H54 (cell line): ENCODE results near the gene PDE4B.
A peak's percentile ranks its signal among the peaks of the same experiment; 100 is the strongest.

Experiments used
- DNase-seq: peaks from one replicate; pipeline ENCODE4 v3.0.0; 2011; ENCODE audit warnings: low spot score, mixed read lengths; ENCODE audit not compliant: insufficient read length
- FAIRE-seq: peaks from 3 replicates; lab custom pipeline; 2011; peaks lifted over from hg19 to GRCh38; lab: Jason Lieb, UNC
- POLR2A ChIP-seq: IDR thresholded peaks from 2 replicates; pipeline ENCODE4 v1.6.1; 2011; ENCODE audit warnings: low read depth, mild to moderate bottlenecking, low read length

Gene PDE4B

GRCh38 chr1:65792669-65793358 lies at the start of gene PDE4B:
TSS of gene PDE4B (plus strand) at chr1:65792895.
- FAIRE-seq (no peak), DNase-seq (no peak)
- TF ChIP-seq POLR2A: no peak

- no peak for TF ChIP-seq POLR2A
- DNase-seq (no peak), FAIRE-seq (no peak)
These were observed 48.0 kb upstream of the PDE4B start for GRCh38 chr1:65744731-65745130.

- DNase-seq (no peak), FAIRE-seq (no peak)
- TF ChIP-seq POLR2A: no peak
These were observed 40.7 kb upstream of the PDE4B start for GRCh38 chr1:65751961-65752360.

GRCh38 chr1:65756616-65757015 lies 36.1 kb upstream of the PDE4B start:
- TF ChIP-seq POLR2A: no peak
- DNase-seq: no peak
- FAIRE-seq: no peak

- TF ChIP-seq POLR2A: no peak
- DNase-seq (no peak), FAIRE-seq (no peak)
These were observed 35.2 kb upstream of the PDE4B start for GRCh38 chr1:65757531-65757930.

- no peak for TF ChIP-seq POLR2A
- DNase-seq (no peak), FAIRE-seq (no peak)
These were observed 34.6 kb upstream of the PDE4B start for GRCh38 chr1:65758128-65758527.

- FAIRE-seq (no peak), DNase-seq (no peak)
- TF ChIP-seq POLR2A: no peak
These were observed 33.2 kb upstream of the PDE4B start for GRCh38 chr1:65759516-65759915.

- FAIRE-seq (no peak), DNase-seq (no peak)
- no peak for TF ChIP-seq POLR2A
These were observed 30.4 kb upstream of the PDE4B start for GRCh38 chr1:65762081-65762862.

- no peak for FAIRE-seq
These were observed 28.6 kb upstream of the PDE4B start for GRCh38 chr1:65764052-65764451.

GRCh38 chr1:65765631-65766030 lies 27.1 kb upstream of the PDE4B start:
- no peak for FAIRE-seq
- DNase-seq: no peak
- no peak for TF ChIP-seq POLR2A

More at GRCh38 chr1:65764052-65764451, 28.6 kb upstream of the PDE4B start:
- TF ChIP-seq POLR2A: no peak
- no peak for DNase-seq

GRCh38 chr1:65769636-65770035 lies 23.1 kb upstream of the PDE4B start:
- no peak for FAIRE-seq
- no peak for TF ChIP-seq POLR2A
- DNase-seq: no peak

- no peak for FAIRE-seq
- no peak for DNase-seq
- no peak for TF ChIP-seq POLR2A
These were observed 20.1 kb upstream of the PDE4B start for GRCh38 chr1:65772607-65773006.

- no peak for TF ChIP-seq POLR2A
- FAIRE-seq (peak; percentile 30), DNase-seq (no peak)
These were observed 19.1 kb upstream of the PDE4B start for GRCh38 chr1:65773391-65774123.

- TF ChIP-seq POLR2A: no peak
- FAIRE-seq (no peak), DNase-seq (no peak)
These were observed 3.9 kb upstream of the PDE4B start for GRCh38 chr1:65788762-65789161.
